Stimulated activated CD4-positive, alpha-beta T cell treated with anti-CD3 and anti-CD28 coated beads, Interleukin-12 subunit alpha, Interleukin-12 subunit beta, amount 100 ng/mL, for 4 hours (primary cell): ENCODE data around the gene TOR4A.

Source experiments
- DNase-seq: peaks from one replicate; pipeline ENCODE4 v3.0.0-alpha.2; 2020

TOR4A gene

DNA sequence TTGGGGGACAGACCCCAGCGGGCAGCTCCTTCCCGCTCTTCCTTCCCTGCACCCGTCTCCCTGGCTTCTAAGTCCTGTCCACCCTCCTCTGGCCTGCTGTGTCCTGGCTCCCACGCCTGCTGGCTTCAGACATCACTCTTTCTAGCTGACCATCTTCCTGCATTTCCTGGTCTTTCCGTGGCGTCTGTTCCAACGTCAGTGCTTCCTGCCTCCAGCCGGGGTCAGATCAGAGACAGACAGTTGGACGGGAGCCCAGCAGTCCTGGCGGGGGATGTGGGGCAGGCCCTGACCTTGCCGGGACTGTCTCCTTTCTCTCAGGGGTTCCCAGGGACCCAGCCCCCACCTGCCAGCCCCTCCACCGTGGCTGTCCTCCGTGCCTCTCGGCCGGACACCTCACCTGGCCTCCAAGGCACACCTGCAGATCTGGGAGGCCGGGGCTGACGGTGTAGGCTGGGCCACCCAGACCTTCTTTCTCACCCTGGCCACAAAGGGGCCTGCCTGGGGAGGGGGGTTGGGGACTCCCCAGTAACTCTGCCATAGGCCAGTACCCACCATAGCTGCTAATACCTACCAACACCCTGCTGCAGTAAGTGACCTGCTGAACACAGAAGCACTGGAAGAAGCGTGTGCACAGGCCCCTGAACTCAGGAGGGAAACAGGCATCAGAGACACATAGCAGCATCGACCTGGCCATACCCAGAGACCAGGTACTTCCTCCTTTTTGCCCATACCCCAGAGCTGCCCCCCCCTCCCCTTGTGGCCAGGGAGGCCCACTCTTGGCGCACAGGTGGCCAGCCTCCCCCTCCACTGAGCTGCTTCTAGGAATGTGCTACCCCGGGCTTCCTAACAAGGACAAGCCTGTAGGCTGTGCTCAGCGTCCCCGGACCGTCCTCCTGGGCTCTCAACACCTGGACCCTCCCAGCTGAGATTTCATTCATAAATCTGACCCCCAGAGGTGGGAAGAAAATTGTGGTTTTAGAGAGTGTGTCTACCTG lies 19.4 kb downstream of the TOR4A start:
- DNase-seq: no peak

- DNase-seq: no peak
Measured at GRCh38 chr9:137297966-137298365, 20.4 kb downstream of the TOR4A start.

- no peak for DNase-seq
Measured at GRCh38 chr9:137298401-137299202, 21.1 kb downstream of the TOR4A start.

GRCh38 chr9:137299203-137299565 lies 21.7 kb downstream of the TOR4A start:
- no peak for DNase-seq

- no peak for DNase-seq
Measured at GRCh38 chr9:137299938-137300337, 22.4 kb downstream of the TOR4A start.

GRCh38 chr9:137300567-137301080 lies 23.1 kb downstream of the TOR4A start:
- no peak for DNase-seq

DNA sequence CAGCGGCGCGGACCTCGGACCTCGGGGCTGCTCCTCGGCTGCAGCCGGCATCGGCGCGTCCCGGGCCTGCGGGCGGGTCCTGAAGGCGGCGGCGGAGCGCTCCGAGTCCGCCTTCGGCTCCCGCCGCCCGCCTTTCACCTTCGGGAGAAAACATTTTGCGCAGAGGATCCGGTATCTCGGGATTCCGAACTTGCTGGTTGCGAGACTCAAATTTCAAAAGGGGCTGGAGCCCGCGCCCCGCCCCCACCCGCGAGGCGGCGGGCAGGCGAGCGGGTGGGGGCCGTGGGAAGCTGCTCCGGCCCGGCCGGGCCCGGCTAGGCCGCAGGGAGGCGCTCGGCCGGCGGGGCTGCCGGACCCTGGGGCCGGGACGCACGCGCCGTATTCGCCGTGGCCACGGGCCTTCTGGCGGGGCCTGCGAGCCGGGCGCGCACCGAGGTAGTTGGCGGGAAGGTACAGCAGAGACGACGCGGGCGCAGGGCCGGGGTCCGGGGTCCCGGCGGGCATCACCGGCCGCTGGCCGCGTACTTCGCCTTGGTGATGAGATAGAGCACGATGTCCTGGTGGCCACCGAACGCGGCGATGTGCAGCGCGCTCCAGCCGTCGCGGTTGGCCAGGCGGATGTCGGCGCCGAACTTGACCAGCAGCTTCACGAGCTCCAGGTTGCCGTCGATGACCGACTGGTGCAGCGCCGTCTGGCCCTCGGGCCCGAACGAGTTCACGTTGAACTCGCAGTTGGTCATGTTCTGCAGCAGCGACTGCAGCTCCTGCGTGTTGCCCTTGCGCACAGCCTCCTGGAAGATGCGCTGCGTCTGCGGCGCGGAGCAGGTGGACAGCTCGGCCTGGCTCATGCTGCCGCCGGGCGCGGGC lies 23.8 kb downstream of the TOR4A start:
- DNase-seq: no peak

GRCh38 chr9:137302118-137302448 lies 24.6 kb downstream of the TOR4A start, which contains the start of gene NRARP:
NRARP (minus strand) TSS chr9:137302271; CDS start chr9:137301928, 343 bp downstream.
- peak; percentile 96 for DNase-seq

DNA sequence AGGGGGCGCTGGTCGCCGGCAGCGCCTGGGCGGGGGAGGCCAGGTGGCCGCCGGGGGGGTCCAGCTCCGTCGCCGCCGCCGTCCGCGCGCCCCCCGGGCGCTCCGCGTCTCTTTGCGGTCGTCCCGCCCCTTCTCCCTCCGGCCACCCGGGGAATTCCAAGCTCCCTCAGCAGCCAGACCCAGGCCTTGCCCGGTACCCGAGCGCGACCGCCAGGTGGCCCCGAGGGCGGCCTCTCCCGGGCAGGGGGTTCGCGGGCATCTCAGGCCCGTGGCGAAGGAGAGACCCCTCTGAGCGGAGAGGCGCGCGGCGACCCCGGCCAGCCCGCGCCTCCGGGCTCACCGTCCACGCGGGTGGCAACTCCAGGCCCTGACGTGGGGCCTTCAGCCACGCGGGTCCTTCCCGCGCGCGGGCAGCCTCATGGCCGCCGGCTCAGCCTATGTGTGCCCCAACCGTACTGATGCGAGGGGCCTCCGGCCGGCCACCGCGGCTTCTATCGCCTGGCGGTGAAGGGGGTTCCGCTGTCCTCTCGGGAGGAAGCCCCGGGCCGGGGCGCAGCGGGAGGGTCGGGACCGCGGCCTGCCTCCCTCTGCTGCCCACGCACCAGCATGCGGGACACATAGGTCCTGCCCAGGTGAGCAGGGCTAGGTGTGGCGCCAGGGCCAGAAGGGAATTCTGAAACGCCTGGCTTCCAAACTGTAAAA lies 25.1 kb downstream of the TOR4A start:
- DNase-seq: no peak

GRCh38 chr9:137303151-137303892 lies 25.8 kb downstream of the TOR4A start:
- no peak for DNase-seq

DNA sequence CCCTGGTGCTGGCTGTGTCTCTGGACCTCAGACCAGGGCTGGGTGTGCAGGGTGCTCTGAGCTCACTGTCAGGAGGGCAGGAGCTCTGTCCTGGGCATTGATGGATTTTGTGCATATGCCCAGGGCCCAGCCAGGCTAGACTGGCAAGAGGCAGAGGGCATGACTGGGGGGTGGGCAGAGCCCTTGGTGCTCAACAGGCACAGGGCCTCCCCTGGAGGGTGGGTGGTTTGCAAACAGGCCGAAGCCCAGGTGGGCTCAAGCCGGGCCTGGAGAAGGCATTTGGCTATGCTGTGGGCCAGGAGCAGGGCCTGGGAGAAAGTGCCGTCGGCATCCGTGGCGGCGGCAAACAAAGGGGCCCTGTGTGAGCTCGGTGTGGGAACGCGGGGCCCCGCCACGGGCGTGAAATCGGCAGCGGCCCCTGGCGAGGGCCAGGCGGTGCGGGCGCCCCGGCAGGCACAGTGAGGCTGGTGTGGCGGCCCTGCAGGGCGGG lies 26.4 kb downstream of the TOR4A start:
- DNase-seq: no peak

DNA sequence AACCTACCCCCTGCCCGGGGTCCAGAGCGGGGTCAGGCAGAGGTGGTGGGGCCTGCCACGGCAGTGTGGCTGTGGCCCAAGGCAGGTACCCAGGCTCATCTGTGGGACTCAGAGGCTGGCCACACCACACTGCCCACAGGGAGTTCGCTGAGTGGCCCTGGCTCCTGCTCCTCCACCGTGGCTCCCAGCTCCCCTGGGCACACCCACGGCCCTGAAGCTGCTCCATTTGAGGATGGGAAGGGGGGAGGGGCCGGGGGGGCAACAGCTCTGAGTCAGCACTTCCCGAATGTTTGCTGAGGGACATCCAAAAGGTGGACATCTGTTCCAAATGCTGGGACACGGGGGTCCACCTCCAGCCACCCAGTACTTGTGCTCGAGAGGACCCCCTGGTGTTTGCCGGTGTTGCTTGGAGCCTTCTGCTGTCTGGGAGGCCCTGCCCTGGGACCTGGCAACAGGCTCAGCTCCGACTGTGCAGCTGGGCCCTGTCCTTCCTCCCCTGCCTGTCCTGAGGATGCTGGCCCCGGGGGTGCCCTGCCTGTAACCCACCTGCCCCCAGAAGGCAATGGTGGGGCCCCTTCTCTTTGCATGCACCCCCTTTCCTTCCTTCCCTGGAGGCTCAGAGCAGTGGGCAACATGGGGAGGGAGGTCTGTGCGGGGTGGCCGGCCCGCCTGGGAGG lies 27.0 kb downstream of the TOR4A start:
- DNase-seq: no peak

GRCh38 chr9:137305060-137305797 lies 27.7 kb downstream of the TOR4A start:
- DNase-seq: peak; percentile 51

DNA sequence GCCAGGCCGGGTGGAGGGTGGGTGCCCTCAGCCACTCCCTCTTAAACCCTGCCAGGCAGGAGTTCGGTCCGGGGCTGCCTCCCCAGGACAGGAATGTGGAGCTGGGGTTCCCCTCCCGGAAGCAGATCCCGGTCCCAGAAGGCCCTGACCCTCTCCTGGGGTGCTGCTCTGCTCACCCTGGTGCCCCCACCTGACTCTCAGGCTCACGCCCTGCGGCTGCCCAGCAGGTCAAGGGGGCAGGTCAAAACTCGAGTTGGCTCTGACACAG lies 28.2 kb downstream of the TOR4A start:
- no peak for DNase-seq

DNA sequence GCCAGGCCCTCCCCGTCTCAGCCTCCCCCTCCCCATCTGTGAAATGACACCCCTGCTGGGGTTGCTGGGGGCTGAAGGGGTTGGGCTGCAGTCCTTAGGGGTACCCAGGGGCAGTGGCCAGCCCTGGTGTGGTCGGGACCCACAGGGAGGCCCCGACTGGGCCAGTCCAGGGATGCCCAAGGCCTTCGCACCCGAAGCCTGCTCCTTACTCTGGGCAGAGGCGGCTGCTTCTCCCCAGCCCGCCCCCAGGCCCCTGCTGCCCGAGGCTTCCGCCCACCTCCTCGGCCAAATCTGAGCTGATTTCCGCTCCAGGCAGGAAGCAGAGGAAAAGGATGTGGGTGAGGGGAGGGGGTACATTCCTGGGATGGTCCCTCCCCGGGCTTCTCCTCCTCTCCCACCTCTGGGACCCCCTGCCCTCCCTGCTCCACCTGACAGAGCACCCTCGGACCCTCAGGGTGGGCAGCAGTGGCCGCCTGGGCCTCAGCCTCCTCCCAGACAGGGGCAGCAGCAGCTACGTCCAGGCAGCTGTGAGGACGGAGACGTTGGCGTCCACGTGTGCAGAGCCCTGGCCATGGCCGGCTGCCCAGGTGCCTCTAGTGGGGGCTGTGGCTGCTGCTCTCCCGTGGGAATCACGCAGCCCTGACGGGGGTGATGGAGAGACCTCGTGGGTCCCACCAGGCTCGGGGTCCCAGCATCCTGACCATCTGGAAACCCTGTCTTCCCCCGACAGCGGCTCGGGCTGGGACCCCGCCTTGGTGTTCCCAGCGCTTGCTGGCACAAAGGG lies 28.7 kb downstream of the TOR4A start:
- DNase-seq: no peak

- DNase-seq: no peak
Measured at GRCh38 chr9:137306850-137307254, 29.3 kb downstream of the TOR4A start.

- no peak for DNase-seq
Measured at GRCh38 chr9:137307255-137308056, 29.9 kb downstream of the TOR4A start.

GRCh38 chr9:137308057-137308619 lies 30.6 kb downstream of the TOR4A start:
- no peak for DNase-seq
